Ishikawa (cell line): ENCODE measurements around the gene CPA5.

Source experiments
- CEBPB ChIP-seq: IDR thresholded peaks from 2 replicates; pipeline ENCODE4 v1.6.1; 2012
- CREB1 ChIP-seq: IDR thresholded peaks from 2 replicates; pipeline ENCODE4 v1.6.1; 2012; ENCODE audit warnings: low read depth
- EGR1 ChIP-seq: IDR thresholded peaks from 2 replicates; pipeline ENCODE4 v1.6.1; 2012
- EP300 ChIP-seq: IDR thresholded peaks from 2 replicates; pipeline ENCODE4 v1.6.1; 2012; ENCODE audit warnings: borderline replicate concordance
- FOXM1 ChIP-seq: IDR thresholded peaks from 2 replicates; pipeline ENCODE4 v1.6.1; 2012; ENCODE audit warnings: low read depth, borderline replicate concordance
- MAX ChIP-seq: IDR thresholded peaks from 2 replicates; pipeline ENCODE4 v1.6.1; 2012
- NFIC ChIP-seq: IDR thresholded peaks from 2 replicates; pipeline ENCODE4 v1.6.1; 2012
- RAD21 ChIP-seq: IDR thresholded peaks from 2 replicates; pipeline ENCODE4 v1.6.1; 2012; ENCODE audit warnings: low read depth
- REST ChIP-seq: IDR thresholded peaks from 2 replicates; pipeline ENCODE4 v1.6.1; 2012; ENCODE audit warnings: low read depth, mild to moderate bottlenecking
- TAF1 ChIP-seq: IDR thresholded peaks from 2 replicates; pipeline ENCODE4 v1.6.1; 2012; ENCODE audit warnings: low read depth, mild to moderate bottlenecking
- TCF12 ChIP-seq: IDR thresholded peaks from 2 replicates; pipeline ENCODE4 v1.6.1; 2012; ENCODE audit warnings: low read depth
- TEAD4 ChIP-seq: IDR thresholded peaks from 2 replicates; pipeline ENCODE4 v1.6.1; 2012
- YY1 ChIP-seq: IDR thresholded peaks from 2 replicates; pipeline ENCODE4 v1.6.1; 2012; ENCODE audit warnings: low read depth
- ZBTB7A ChIP-seq: IDR thresholded peaks from 2 replicates; pipeline ENCODE4 v1.6.1; 2012; ENCODE audit warnings: low read depth
- TF ChIP-seq, protein P1 (sequence below): IDR thresholded peaks from 2 replicates; pipeline ENCODE4 v1.6.1; 2012

Gene CPA5

DNA sequence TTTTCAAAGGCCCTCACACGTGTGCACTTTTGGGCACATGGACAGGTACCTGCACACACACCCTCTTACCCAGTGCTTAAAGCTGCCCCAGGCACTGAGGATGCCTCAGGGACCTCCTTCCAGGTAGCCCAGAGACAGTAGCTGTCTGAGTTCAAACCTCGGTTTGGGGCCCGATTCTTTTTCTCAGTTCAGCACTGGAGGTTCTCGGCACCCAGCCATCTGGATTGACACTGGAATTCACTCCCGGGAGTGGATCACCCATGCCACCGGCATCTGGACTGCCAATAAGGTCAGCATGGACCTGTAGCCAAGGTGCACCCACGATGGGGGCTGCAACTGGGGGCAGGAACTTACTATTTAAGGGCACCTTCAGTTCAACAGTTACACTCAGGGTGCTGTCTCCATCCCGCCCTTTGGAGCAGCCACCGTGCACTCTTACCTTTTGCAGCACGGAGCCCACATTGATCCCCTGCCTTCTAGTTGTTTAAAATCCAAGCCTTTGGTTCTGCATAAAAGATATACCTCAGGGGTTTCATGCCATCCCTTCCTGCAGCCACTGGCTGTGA is 17.7 kb downstream of the CPA5 start:
- TF ChIP-seq TAF1 (no peak), NFIC (no peak), REST (no peak), YY1 (no peak), MAX (no peak), CEBPB (no peak), RAD21 (no peak), FOXM1 (no peak), TEAD4 (no peak), CREB1 (no peak), TCF12 (no peak), EP300 (no peak), ZBTB7A (no peak), EGR1 (no peak)
- TF ChIP-seq, protein P1, sequence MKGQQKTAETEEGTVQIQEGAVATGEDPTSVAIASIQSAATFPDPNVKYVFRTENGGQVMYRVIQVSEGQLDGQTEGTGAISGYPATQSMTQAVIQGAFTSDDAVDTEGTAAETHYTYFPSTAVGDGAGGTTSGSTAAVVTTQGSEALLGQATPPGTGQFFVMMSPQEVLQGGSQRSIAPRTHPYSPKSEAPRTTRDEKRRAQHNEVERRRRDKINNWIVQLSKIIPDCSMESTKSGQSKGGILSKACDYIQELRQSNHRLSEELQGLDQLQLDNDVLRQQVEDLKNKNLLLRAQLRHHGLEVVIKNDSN, result no peak

DNA sequence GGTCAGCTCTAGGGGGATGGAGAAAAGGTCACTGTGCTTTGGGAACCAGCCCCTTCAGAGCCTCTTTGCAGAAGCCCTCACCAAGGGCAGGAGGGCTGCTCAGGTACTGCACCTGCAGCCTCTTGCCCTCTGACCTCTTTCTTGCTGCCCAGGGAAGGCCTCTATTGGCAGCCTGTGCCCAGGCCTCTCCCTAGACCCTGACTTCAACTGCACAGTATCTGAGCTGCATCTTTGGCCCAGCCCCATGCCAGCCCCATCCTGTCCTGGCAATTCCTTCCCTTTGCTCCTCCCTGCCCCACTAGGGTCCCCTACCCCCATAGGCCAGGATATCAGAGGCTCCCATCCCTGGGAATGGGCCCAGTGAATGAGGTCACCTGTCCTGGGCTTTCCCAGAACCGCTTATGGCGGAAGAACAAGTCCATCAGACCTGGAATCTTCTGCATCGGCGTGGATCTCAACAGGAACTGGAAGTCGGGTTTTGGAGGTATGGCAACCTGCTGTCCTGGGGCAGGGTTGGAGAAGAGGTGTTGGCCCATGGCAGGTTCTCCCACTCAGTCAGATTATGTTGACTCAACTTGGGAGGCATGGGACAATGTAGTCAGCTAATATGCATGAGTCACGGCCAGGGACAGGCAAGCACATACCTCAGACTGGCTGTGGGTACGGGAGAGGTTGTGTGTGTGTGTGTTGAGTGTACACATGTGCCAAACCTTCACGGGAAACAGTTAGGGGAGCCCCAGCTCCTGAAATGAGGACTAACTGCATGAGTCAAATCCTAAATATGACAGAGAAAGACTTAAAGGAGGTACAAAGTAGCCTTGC is 18.6 kb downstream of the CPA5 start:
- TF ChIP-seq, protein P1, result no peak
- TF ChIP-seq TEAD4 (peak; percentile 51; the same call in 1 of the 2 replicates), FOXM1 (no peak)

DNA sequence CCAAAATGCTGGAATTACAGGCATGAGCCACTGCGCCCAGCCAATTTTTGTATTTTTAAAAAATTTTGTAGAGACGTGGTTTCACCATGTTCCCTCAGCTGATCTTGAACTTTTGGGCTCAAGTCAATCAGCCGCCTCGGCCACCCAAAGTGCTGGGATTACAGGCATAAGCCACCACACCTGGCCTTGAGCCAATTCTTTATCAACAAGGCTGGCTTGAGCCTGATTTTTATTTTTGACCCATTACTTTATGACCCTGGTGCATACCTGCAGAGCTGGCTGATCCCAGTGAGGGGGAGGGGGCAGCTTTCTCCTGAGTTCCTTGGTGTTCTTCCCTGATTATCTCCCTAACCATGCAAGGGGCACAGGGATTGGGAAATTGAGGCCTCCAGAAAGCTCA is 19.8 kb downstream of the CPA5 start:
- TF ChIP-seq REST, result no peak
- TF ChIP-seq, protein P1, result no peak
- peak; percentile 22; the same call in 1 of the 2 replicates for TF ChIP-seq NFIC

DNA sequence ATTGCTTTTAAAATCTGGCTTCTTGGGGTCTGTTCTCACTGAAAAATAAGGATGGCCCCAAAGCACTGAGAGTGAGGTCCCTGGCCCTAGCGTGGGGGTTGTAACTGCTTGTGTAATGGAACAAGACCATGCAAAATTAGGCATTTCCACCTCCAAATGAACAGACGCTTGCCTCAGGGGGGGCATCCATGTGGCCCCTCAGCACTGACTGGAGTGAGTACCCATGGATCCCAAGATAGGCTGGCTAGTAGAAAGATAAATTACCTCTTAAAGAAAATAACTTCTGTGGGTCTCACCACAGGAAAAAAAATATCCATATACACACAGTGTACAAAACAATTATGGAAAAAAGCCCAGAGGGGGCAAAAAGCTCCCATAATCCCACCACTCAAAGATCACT is 20.5 kb downstream of the CPA5 start:
- TF ChIP-seq TAF1 (no peak), CREB1 (no peak), EGR1 (no peak), MAX (no peak), NFIC (no peak)
- TF ChIP-seq, protein P1, result no peak

GRCh38 chr7:130365511-130366441 is 21.2 kb downstream of the CPA5 start:
- TF ChIP-seq TEAD4, result no peak
- TF ChIP-seq, protein P1, result no peak
- TF ChIP-seq NFIC, result no peak
- TF ChIP-seq EGR1, result no peak
- TF ChIP-seq TAF1, result no peak
- no peak for TF ChIP-seq EP300
- no peak for TF ChIP-seq ZBTB7A
- no peak for TF ChIP-seq CREB1
- no peak for TF ChIP-seq MAX
- TF ChIP-seq YY1, result no peak
- TF ChIP-seq FOXM1, result no peak
- no peak for TF ChIP-seq CEBPB
- no peak for TF ChIP-seq RAD21
- TF ChIP-seq REST, result no peak
- TF ChIP-seq TCF12, result no peak
